Endodermal cell (in vitro differentiated cells): ENCODE data around the gene SPRR4. TPM values are rescaled to one million over a fixed set of nuclear protein-coding genes. Genes with fewer than 3 reads are reported as not detected.

ENCODE experiments used
- total RNA-seq, 2 donors: library from RNA; stranded (reverse); fragmentation: NEBNext Ultra II Directional in 1 of 2; extraction: Animal tissue kit (Norgen Biotek cat#: 25700) in 1 of 2; gene quantifications; 2 replicates in 1 of 2; 3 replicates in 1 of 2; pipeline ENCODE4 v1.2.1, GENCODE V29; 2021

SPRR4 gene
- total RNA-seq, 2 donors from 2014 or later, result not detected

Other genes with a start within 250 kb of the SPRR4 start
- gene KPRP, start 212.6 kb upstream of the SPRR4 start, total RNA-seq, result not detected
- gene LCE1F, start 195.5 kb upstream of the SPRR4 start, total RNA-seq, result not detected
- not detected for gene LCE1E, start 184.4 kb upstream of the SPRR4 start, total RNA-seq
- gene LCE1D, start 173.9 kb upstream of the SPRR4 start, total RNA-seq, result not detected
- gene LCE1C, start 164.0 kb upstream of the SPRR4 start, total RNA-seq, result not detected
- gene LCE1B, start 158.7 kb upstream of the SPRR4 start, total RNA-seq, result not detected
- gene LCE1A, start 143.2 kb upstream of the SPRR4 start, total RNA-seq, result not detected
- gene LCE6A, start 127.8 kb upstream of the SPRR4 start, total RNA-seq, result not detected
- not detected for gene LCE7A, start 110.7 kb upstream of the SPRR4 start, total RNA-seq
- not detected for gene SMCP, start 92.3 kb upstream of the SPRR4 start, total RNA-seq
- gene IVL, start 62.1 kb upstream of the SPRR4 start, total RNA-seq, result not detected
- gene SPRR5, start 23.4 kb upstream of the SPRR4 start, total RNA-seq, result not detected
- gene SPRR1A, start 13.4 kb downstream of the SPRR4 start, total RNA-seq, result not detected
- not detected for gene SPRR3, start 31.1 kb downstream of the SPRR4 start, total RNA-seq
- gene SPRR1B, start 60.6 kb downstream of the SPRR4 start, total RNA-seq, result not detected
- under 1 TPM in 1 of 2 donors, not detected in 1; 0.42 TPM for gene SPRR2D, start 70.5 kb downstream of the SPRR4 start, total RNA-seq
- not detected for gene SPRR2A, start 86.9 kb downstream of the SPRR4 start, total RNA-seq
- gene SPRR2B, start 101.0 kb downstream of the SPRR4 start, total RNA-seq, result not detected
- gene SPRR2E, start 123.9 kb downstream of the SPRR4 start, total RNA-seq, result not detected
- not detected for gene SPRR2F, start 142.9 kb downstream of the SPRR4 start, total RNA-seq
- not detected for gene SPRR2G, start 180.2 kb downstream of the SPRR4 start, total RNA-seq
- gene LELP1, start 232.8 kb downstream of the SPRR4 start, total RNA-seq, result not detected
- not detected for gene PRR9, start 246.9 kb downstream of the SPRR4 start, total RNA-seq